ENCODE data around the gene SCD5.

Gene SCD5

DNA sequence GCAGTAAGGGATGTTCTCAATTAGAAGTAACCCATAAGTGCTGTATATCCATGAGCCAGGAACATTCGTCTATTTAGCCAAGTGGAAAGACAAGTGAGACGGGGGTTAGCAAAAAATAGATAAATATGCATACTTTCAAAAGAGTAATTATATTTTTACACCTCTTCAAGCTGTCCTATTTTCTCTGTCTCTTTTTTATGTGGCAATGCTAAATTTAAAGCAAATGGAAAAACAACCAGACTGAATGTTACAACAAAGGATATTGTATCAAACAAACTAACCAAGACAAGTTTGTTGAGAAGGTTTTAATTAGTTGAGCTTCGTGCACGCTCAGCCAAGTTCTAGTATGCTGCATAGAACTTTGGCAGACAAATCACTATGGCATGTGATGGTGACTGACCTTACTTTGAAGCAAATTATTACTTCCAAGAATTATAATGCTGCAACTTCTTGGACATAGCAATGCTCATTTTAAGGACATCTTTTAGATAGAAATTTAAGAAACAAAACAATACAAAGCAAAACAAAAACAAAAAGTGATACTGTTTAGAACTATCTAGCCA is 175.4 kb downstream of the SCD5 start:
- DNase-seq: no peak

DNA sequence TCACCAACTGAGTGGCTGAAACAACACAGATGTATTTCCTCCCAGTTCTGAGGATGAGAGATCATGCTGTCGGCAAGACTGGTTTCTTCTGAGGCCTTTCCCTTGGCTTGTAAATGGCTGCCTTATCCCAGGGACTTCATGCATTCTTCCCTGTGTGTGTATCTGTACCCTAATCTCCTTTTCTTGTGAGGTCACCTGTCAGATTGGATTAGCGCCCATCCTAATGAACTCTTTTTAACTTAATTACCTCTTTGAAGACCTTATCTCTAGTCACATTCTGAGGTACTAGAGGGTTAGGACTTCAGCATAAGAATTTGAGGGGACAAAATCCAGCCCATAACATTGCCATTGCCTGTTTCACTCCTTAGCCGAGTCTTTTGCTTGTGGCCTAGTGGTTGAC is 177.3 kb downstream of the SCD5 start:
- no peak for DNase-seq

DNA sequence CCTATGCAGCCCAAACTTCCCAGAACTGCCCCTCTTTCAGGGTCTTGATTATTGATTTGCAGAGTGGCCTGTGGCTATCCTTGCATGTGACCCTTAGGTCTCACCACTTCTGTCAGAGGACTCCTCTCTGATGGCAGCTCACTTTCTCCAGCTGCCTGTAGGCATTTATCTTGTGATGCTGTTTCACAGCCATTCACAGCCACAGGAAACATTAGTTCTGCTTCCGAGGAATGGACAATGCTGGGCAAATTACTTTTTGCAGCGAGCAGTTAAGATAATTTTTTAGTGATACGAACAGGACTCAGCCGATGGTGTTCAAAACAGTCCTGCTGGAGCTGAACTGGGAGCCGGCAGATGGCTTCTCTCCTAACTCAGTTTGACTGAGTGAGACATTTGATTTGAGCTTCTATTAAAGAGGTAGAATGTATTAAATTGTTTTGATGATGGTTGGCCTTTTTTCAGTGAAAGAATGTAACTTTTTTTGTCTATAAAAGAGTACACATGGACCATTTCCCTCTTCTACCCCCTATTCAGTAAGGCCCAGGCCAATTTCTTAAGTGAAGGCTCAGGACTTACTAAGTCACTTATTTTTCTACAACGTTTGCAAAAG is 178.4 kb downstream of the SCD5 start:
- no peak for DNase-seq

DNA sequence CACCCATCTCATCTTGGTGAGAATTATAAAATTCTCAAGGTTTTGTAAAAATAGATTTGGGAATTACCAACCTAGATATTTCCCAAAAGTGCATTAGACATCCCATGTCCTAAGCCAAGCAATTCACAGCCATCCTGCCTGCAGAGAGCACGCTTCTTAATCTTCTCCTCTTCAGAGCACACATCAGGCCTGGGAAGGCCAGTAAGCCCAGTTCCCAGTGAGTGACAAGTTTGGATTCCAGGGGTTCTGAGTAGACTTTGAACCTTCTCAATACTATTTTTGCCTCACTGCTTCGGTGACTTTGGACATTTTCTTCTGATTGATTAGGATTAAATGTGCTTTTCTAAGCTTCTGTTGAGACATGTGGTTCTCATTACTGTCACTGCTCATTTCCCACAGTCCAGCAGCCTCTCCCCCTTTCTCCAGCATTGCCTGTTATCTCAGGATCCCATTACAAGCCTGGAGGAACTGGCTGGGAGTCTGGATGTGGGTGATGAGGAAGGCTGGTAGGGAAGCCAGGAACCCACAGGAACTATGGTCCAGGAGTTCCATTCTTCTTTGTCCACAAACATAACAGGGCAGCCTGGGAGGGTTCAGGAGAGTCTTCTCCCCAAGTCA is 180.4 kb downstream of the SCD5 start:
- DNase-seq: no peak

DNA sequence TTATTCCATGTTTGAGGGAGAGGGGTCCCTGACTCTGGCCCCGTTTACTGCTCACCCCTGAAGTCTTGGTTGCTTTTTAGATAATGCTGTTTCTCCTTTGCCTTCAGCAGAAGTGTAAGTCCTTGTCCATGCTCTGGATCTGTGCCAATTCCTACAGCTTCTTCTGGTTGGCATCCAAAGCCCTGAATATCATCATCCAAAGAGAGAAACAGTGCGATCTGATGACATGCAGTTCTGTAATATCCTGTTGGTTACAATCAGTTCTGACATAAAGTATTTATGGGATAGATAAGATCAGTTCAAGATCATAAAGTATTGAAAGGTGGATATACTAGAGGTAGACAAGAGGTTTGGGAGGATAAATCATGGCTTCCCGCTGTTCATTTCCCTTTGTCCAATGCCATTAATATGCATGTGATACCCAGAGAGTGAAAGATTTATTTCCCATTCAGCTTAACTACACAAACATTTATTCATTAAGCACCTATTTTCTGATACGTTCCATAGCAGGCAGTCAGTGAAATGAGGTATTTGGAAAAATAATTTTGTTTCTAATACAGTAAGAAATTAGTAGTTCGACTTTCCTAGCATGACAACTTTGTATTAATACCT is 183.7 kb downstream of the SCD5 start:
- DNase-seq: no peak

DNA sequence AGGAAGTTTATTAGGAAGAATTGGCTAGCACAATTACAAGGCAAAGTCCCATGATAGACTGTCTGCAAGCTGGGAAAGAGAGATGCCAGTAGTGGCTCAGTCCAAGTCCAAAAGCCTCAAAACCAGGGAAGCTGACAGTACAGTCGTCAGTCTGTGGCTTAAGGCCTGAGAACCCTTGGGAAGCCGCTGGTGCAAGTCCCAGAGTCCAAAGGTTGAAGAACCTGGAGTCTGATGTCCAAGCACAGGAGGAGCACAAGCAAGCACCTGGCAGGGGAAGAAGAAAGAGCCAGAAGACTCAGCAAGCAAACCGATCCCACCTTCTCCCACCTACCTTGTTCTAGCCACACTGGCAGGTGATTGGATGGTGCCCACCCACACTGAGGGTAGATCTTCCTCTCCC is 185.5 kb downstream of the SCD5 start:
- DNase-seq: no peak

DNA sequence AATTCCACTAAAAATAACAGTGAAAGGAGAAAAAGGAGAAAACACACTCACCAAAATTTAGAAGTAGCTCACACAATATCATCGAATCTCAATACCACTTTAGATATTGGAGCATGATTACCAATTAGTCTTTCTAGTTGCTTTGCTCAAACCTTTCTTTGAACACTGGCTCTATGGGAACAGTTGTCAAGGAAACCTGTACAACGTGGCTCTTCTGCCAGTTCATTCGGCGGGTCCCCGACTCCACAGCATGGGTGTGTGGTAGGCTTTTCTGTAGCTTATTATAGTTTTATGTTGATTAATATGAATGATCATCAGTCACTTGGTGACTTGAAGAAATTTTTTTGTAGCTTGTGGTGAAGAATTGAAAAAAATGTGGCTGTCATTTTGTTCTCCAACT is 186.6 kb downstream of the SCD5 start:
- DNase-seq: no peak

DNA sequence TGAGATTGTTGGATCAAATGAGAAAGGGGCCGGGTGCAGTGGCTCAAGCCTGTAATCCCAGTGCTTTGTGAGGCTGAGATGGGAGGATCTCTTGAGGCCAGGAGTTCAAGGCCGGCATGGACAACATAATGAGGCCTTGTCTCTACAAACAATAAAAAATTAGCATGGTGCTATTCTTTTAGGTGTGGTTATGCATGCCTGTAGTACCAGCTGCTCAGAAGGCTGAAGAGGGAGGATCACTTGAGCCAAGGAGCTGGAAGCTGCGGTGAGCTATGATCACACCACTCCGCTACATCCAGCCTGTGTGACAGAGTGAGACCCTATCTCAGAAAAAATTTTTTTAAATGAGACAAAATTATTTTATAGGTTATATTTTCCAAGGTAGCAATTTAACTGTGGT is 187.1 kb downstream of the SCD5 start:
- no peak for DNase-seq

DNA sequence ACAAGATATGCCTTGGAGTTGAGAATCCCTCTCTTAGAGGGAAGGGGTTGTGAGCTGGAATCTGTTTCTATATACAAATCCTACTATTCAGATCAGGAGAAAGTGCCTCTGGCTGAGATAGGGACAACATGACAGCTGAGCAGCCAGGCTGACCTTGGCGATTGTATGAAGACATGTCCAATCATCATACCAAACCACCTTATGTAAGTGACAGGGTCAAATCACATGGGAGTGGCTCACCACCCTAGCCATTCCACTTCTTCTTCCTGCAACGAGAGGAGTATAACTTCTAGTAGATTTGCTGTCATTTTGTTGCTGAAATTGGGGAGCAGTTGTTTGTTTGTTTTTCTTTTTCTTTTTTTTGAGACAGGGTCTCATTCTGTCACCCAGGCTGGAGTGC is 188.6 kb downstream of the SCD5 start:
- no peak for DNase-seq

DNA sequence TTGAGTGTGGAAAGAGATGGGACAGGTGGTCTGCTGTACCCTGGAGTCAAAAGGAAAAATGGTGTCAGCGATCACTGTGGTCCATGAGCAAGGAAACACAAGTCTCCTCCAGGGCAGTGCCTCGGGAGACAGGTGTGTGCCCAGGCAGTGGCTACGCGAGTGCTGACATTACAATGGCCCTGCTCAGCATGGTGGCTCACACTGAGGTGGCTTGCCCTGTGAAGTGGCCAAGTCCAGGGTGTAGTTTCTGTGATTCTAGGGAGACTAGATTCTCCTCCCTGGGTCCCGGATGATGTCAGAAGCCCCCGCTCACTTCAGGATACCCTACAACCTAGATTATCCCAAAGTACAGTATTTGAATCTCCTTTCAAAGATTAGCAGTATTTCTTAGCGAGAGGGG is 192.0 kb downstream of the SCD5 start:
- DNase-seq: no peak

DNA sequence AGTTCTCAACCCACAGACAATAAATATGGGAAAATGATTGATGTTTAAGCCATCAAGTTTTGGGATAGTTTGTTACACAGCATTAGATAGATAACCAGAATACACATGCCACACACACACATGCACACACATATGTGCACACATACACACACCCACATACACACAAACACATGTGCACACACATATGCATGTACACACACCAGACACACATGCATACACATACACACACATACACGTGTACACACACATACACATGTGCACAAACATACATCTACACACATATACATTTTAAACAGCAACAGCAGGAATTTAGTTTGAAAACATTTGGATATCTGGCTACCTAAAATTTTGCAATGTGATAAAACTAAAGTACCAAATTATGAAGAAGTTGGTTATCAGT is 194.1 kb downstream of the SCD5 start:
- DNase-seq: no peak

DNA sequence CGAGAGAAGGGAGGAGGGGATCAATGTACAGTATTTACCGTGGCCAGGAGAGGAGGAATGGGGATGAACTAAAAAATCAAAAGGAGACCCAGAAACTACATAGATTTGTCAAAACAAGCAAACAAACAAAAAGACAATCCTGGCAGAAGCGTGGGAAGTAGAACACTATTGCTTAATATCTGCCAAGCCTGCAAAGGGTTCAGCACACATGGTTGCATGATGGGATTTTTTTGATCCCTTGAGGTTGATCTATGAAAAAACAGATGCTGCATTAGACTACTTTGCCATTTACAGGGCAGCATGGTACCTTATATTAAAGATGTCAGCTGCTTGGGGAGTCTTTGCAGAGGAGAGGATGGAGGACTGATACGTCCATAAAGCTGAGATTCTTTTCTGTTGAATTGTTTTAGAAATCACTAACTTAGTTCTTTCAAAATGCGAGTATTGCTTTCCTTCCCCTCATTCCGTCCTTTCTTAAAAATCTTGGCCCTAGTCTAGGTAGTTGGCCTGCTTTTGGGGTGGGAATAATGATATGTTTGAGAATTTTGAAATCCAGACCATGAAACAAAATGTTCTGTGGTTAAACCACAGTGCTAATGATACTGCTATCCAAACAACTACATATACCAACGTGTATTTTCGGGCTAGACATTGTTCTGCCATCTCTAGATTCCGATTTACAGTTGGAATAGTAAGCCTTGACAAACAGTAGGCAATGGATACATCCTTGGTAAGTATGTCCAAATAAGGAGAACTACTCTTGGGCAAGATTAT is 197.2 kb downstream of the SCD5 start:
- DNase-seq: no peak

DNA sequence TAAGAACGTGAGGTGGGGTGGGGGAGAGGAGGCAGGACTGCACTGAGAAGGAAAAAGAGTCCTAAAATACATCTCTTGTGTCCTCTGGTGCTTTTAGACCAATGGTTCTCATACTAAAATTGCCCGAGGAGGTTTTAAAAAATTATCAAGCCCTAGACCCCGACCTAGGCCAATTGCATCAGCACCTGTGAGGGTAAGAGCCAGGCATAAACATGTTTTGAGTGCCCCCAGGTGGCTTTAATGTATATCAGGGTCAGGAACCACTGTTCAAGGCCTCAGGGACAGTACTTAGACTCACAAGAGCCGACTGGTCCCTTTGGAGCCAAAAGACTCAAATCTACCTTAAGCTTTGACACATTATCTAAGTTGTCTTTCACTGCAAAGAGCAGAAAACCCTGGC is 199.3 kb downstream of the SCD5 start:
- no peak for DNase-seq

DNA sequence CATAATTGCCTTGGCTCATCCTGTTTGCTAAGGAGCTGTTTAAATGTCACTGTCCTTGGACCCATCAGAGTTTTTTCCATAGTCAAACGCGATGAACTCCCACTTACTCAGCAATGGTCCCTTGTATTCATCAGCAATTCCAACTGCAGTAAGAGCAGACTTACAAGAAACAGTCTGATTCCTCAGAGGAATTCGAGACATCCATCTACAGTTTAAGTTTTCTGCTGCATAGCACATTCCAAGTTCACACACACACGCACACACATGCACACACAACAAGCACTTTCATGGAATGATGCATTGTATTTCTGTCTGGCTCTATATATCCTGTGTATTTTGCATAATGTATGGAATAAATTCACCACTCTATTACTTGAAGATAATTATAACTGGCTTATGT is 204.1 kb downstream of the SCD5 start:
- DNase-seq: no peak

DNA sequence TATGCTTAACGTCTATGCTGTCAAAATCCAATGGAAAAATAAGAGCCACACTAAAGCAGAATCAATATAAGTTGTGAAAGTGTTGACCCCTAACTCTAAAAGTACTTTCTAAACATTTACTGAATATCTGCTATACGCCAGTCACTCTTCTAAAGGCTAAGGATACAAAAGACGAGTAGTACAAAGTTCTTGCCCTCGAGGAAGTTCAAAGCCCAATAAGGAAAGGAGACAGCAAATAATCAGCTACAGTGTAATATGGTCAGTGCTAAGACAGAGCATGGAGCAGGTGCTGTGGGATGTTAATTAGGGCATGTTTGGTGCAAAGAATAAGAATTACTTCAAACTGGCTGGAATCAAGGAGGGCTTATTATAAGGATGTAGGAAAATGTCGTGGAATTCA is 205.2 kb downstream of the SCD5 start:
- DNase-seq: no peak

DNA sequence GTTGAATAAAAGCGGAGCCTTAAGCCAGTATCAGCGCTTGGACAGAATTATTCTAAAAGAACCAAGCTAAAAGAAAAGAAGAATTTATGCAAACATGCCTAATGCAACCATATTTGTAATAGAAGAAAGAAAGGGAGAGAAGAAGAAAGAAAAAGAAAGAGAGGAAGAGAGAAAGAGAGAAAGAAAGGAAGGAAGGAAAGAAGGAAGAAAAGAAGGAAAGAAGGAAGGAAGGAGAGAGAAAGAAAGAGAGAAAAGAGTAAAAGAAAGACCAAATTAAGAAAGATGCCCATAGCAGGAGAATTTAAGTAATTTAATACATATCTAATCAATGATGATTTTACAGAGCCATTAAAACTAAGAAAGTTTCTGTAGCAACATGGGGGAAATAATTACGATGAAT is 206.0 kb downstream of the SCD5 start:
- DNase-seq: no peak

DNA sequence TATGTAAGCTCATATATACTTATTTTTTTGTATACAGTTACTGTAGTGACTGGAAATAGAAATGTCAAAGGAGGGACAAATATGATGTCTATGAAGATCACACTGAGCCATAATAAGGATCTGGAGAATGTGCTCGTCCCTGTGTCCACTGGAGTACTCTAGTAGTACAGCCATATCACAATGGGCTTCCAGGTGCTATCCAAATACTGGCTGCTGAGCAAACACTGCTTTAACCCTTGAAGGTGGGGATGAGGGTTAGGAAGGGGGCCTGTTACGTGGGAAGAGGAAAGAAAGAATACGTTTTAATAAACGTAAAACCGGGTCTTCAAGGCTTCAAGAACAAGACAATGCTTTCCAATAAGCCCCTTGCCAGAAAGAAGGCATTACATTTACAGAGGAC is 207.0 kb downstream of the SCD5 start:
- DNase-seq: no peak

DNA sequence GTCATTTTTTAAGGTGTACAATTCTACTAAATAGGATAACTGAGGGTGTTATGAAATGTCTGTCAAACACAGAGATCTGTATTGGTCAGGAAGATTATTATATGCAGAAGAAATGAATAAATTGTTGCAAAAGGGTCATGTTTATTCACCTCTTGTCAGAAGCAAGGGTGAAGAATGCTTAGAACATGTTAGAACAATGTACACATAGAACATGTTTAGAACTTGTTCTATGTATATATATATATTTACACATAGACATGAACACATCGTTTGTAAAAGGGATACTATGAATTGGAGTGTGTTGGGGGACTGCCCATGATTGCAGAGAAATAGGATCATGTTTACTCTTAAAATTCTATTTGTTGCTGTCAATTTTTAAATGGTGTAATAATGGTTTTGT is 208.8 kb downstream of the SCD5 start:
- DNase-seq: no peak

DNA sequence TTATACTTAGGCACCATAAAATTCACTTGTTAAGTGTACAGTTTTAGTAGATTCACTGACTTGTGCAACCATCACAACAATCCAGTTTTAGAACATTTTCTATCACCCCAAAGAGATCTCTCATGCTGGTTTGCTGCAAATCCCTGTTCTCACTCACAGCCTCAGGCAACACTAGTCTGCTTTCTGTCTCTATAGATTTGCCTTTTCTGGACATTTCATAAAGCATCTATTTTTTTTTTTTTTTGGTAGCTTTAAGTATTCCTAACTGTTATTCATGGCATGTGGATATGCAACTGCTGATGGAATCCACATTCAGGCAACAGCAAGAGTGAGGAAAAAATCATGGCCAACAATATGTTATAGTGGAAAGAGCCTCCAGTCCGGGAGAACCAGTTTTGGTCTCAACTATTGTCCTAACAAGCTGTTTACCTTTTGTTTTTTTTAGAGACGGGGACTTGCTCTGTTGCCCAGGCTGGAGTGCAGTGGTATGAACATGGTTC is 209.8 kb downstream of the SCD5 start:
- no peak for DNase-seq

DNA sequence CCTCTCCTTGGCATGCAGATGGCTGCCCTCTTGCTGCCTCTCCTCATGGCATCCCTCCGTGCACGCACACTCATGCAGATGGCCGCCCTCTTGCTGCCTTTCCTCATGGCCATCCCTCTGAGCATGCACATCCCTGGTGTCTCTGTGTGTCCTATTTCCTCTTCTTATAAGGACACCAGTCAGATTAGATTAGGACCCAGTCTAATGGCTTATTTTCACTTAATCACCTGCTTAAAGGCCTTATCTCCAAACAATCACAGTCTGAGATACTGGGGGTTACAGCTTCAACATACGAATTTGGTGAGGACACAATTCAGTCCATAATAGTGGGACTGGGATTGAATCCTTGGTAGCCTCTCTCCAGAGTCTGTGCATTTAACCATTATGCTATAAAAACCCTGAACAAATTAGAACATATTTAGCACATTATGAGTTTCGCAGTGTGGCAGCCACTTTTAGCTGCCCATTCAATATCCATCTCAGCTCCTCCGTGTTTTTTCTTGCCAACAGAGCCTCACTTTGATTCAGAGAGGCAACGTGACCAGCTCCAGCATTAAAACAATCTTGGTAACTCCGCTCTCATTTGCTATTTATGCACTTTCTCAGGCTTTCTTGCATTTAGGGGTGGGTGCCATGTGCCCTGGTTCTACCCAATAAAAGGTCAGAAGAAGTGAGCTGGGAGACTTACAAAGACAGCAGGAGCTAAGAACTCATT is 210.6 kb downstream of the SCD5 start:
- DNase-seq: no peak

DNA sequence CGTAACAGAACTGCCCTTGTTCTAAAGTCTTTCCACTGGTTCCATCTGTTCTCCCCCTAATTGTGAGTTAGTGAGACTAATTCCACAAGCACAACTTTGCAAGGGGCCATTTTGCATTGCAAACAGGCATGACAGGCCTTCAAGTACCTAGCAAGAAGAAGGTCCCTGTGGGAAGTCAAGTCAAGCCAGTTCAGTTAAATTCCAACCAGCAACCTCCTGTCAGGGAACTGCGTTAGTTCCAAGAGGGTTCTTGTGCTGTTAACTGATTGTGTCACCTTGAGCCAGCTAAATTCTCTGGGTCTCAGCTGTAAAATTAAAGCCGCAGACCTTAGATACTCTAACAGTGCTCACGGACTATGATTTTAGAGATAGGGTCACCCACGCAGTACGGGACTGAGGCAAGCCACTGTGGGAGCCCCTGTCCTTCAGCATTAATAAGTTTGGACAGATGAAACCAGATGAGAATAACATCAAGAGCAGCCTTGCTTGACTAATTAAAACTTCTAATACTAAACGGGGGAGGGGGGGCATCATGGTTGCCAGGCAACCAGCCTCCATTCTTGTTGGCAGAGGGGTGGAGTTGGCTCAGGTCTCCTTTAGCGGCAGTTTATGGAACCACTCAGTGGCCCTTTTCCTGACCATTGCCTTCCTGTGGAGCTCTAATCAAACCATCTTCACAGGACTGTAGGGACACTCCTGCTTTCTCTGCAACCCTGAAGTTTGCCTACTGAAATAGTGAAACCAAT is 212.7 kb downstream of the SCD5 start:
- no peak for DNase-seq

DNA sequence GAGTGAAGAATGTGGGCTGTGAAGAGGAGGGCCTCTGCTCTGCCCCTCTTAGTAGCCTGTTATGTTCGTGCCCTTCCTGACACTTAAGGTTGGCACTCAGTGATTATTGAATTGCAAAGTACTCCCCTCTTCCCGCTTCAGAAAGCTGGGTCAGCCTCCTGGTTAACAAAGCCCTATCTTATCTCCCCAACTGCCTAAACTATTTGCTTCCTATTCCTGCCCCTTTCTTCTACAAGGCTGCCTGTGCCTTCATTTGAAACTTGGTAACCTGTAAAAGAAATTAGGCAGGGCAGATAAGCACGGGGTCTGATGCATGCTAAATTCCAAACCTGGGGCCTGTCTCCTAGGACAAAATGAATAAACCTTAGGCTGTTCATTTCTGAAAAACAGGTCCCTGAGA is 213.7 kb downstream of the SCD5 start:
- DNase-seq: no peak

All from DMS 273 treated with DMSO at 0.1 percent for 48 hours (cell line).